Measurements from ENCODE around the gene KLC4. TPM values are rescaled to one million over a fixed set of nuclear protein-coding genes. Genes with fewer than 3 reads are reported as not detected.
"Not testable (repeated sequence)": the region's sequence is repeated elsewhere in the genome, so short reads cannot be mapped to it uniquely, and the experiment has no call there.

Gene KLC4
- total and polyA plus RNA-seq, 2 experiments from 2014 or later = 38.4 to 57.2 TPM

DNA sequence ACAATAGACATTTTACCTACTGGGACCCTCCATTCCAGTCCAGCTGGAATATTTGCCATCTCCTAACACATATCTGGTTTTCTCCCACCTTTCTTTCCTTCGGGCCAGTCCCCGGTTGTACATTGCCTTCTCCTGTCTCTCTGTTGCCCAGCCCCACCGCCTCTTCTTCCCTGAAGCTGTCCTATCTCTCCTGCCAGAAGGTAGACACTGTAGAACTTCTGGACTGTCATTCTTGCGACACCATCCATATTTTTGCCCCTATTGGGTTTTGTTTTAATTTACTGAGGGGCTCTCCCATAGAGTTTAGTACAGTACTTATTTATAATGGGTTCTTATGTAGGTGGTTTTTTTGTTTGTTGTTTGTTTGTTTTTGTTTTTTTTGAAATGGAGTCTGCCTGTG is 21.6 kb downstream of the KLC4 start:
- H3K4me3 ChIP-seq = no peak overlapping the region
- no peak for DNase-seq (ENCODE audit: low read depth in 1 of 2, low spot score in 1 of 2)
- H3K9me3 ChIP-seq (ENCODE audit: low read depth) = no peaks in the 10 kb centered on the region
- TF ChIP-seq, protein P1, sequence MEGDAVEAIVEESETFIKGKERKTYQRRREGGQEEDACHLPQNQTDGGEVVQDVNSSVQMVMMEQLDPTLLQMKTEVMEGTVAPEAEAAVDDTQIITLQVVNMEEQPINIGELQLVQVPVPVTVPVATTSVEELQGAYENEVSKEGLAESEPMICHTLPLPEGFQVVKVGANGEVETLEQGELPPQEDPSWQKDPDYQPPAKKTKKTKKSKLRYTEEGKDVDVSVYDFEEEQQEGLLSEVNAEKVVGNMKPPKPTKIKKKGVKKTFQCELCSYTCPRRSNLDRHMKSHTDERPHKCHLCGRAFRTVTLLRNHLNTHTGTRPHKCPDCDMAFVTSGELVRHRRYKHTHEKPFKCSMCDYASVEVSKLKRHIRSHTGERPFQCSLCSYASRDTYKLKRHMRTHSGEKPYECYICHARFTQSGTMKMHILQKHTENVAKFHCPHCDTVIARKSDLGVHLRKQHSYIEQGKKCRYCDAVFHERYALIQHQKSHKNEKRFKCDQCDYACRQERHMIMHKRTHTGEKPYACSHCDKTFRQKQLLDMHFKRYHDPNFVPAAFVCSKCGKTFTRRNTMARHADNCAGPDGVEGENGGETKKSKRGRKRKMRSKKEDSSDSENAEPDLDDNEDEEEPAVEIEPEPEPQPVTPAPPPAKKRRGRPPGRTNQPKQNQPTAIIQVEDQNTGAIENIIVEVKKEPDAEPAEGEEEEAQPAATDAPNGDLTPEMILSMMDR (IDR thresholded peaks at IDR 0.05; ENCODE audit: low read depth, low read length) = no peak
- no peaks in the 10 kb centered on the region for H3K27me3 ChIP-seq
- no peak overlapping the region for H3K27ac ChIP-seq
- no peaks in the 10 kb centered on the region for H3K36me3 ChIP-seq
- peaks cover 6% of the 10 kb centered on the region for H3K4me1 ChIP-seq (ENCODE audit: low read depth)

DNA sequence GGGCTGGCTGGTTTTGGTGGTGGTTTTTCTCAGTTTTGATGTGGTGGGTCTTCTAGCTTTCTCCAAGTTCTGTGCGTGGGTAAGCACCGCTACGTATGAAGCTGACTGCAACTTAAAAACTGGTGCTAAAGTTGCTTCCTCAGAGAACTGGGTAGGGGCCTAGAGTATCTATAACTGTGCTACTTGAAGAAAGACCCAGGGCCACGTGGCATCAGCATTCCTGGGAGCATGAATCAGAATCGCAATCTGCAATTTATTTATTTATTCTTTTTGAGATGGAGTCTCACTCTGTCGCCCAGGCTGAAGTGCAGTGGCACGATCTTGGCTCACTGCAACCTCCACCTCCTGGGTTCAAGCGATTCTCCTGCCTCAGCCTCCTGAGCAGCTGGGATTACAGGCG is 22.5 kb downstream of the KLC4 start:
- not testable (repeated sequence) for DNase-seq (ENCODE audit: low read depth in 1 of 2, low spot score in 1 of 2); H3K4me3 ChIP-seq; H3K9me3 ChIP-seq (ENCODE audit: low read depth); H3K27me3 ChIP-seq; H3K27ac ChIP-seq; H3K36me3 ChIP-seq; H3K4me1 ChIP-seq (ENCODE audit: low read depth)

DNA sequence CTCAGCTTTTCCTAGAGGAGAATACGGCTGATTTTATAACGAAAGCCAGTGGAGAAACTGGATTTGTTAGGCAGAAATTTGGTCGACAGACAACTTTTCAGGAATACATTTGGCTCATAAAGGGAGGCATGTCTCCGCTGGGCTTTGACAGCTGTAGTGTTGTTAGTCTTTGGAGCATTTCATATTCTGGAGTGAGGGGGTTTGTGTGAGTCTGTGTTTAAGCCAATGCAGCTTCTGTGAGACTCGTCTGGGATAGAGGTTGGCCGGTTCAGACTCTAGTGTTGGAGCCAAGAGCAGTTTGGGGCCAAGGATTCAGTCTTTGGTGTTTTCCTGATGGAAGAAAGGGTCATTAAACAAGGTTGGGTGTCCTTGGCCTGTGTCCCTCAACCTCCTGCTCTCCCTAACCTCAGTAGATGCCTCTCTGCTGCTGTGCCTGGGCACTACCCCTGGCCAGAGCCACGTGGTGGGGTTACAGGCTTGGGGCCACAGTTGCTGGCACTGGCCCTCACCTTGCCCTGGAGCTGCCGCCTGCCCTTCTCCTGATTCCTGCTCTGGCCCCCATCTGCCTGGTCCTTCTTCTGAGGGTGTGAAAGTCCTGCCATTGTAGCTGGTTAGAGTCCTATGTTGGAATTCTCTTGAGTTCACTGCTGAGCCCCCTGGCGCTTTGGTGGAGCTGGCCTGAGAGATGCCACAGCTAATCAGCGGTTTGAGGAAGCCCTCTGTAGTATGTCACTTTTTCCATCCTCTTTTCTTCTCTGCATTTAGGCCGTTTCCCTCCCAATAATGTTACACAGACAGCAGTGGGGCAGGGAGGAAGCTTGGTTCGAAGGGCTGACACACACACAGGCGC is 23.6 kb downstream of the KLC4 start:
- no peaks in the 10 kb centered on the region for H3K36me3 ChIP-seq
- TF ChIP-seq, protein P1 (IDR thresholded peaks at IDR 0.05; ENCODE audit: low read depth, low read length) = no peak
- H3K27ac ChIP-seq = peak overlapping the region; percentile 8
- H3K4me3 ChIP-seq = no peak overlapping the region
- no peaks in the 10 kb centered on the region for H3K9me3 ChIP-seq (ENCODE audit: low read depth)
- H3K4me1 ChIP-seq (ENCODE audit: low read depth) = peaks cover 3% of the 10 kb centered on the region
- no peaks in the 10 kb centered on the region for H3K27me3 ChIP-seq
- DNase-seq (ENCODE audit: low read depth in 1 of 2, low spot score in 1 of 2) = no peak

DNA sequence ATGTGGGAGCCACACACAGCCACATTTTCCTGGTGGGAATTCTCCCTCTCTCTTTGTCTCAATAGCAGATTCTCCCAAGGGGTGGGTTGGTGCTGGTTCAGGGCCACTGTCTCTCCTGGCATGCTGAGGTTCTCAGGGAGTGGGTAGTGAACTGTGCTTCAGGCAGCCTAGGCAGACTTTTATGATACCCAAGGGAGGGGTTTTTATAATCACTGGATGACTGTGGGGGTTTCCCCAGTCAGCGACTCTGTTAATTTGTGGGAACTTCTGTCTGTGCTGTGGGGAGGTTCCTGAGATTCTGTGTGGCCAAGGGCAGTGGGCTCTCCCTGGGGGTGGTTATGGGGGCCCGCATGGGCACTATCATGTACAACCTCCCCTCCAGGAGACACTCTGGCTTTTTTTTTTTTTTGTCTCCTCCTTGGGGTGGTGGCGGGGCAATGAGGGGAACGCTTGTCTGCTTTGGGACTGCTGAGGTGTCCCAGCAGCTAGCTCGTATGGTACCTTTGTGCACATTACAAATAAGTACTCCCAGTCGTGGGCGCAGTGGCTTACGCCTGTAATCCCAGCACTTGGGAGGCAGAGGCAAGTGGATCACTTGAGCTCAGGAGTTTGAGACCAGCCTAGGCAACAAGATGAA is 26.7 kb downstream of the KLC4 start:
- no peak for DNase-seq (ENCODE audit: low read depth in 1 of 2, low spot score in 1 of 2)
- TF ChIP-seq, protein P1 (IDR thresholded peaks at IDR 0.05; ENCODE audit: low read depth, low read length) = no peak
- Histone ChIP-seq H3K4me1 (ENCODE audit: low read depth) (peaks cover 19% of the 10 kb centered on the region), H3K9me3 (ENCODE audit: low read depth) (no peaks in the 10 kb centered on the region), H3K36me3 (no peaks in the 10 kb centered on the region), H3K27me3 (no peaks in the 10 kb centered on the region), H3K4me3 (no peak overlapping the region), H3K27ac (no peak overlapping the region)

DNA sequence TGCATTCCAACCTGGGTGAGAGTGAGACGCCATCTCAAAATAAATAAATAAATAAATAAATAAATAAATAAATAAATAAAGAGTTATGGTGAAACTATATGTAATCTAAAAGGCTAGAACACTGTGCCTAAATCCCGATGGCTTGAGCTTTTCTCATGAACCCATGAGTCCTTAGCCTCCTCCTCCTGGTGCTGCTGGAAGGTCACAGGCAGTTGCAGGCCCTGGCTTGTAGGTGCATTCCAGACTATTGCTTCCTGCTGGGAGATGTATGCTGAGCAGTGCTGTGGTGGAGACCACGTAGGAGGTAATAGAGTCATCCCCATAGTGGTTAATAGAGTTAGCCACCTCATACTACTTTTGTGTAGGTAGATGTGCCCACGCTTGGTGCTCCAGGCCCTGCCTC is 29.2 kb downstream of the KLC4 start:
- no peaks in the 10 kb centered on the region for H3K9me3 ChIP-seq (ENCODE audit: low read depth)
- H3K4me3 ChIP-seq = no peak overlapping the region
- H3K27me3 ChIP-seq = no peaks in the 10 kb centered on the region
- H3K4me1 ChIP-seq (ENCODE audit: low read depth) = peaks cover 19% of the 10 kb centered on the region
- peak overlapping the region; percentile 82 for H3K27ac ChIP-seq
- TF ChIP-seq, protein P1 (IDR thresholded peaks at IDR 0.05; ENCODE audit: low read depth, low read length) = no peak
- DNase-seq (ENCODE audit: low read depth in 1 of 2, low spot score in 1 of 2) = no peak
- H3K36me3 ChIP-seq = no peaks in the 10 kb centered on the region

DNA sequence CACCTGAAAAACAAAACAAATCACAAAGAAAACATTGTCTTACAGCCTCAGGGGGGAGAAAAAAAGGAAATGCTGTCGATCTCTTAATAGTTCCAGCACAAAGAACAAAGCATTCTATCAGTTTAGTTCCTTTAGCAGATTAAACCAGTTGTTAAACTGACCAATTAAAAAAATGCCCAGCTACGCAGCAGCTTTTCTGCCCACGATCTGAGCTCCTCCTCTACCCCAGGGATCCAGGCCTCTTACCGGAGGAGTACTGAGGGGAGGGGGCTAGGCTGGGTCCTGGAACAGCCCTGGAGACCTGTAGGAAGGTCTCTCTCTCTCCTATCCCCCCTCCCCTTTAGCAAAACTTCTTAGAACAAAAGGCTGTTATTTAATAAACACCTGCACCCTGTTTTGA is 30.0 kb downstream of the KLC4 start:
- H3K4me1 ChIP-seq (ENCODE audit: low read depth) = peaks cover 19% of the 10 kb centered on the region
- no peak for DNase-seq (ENCODE audit: low read depth in 1 of 2, low spot score in 1 of 2)
- H3K4me3 ChIP-seq = no peak overlapping the region
- H3K36me3 ChIP-seq = no peaks in the 10 kb centered on the region
- no peaks in the 10 kb centered on the region for H3K9me3 ChIP-seq (ENCODE audit: low read depth)
- no peaks in the 10 kb centered on the region for H3K27me3 ChIP-seq
- TF ChIP-seq, protein P1 (IDR thresholded peaks at IDR 0.05; ENCODE audit: low read depth, low read length) = no peak
- peak overlapping the region; percentile 82 for H3K27ac ChIP-seq
